Immature natural killer cell (primary cell): Measurements from ENCODE around the gene GALNT18. TPM values are rescaled to one million over a fixed set of nuclear protein-coding genes. Genes with fewer than 3 reads are reported as not detected.

Experiments
- DNase-seq, 3 donors: peaks; one replicate each; pipeline ENCODE4 v3.0.0; 2022; ENCODE audit warnings: mixed read lengths in 1 of 3
- H3K27ac Mint-ChIP-seq, 6 donors: one replicate each; pipeline ENCODE4 v1.8.0; 2020; ENCODE audit warnings: mixed read lengths in 6 of 6, mild to moderate bottlenecking in 5 of 6, inconsistent platforms in 4 of 6, moderate library complexity in 3 of 6
- H3K27me3 Mint-ChIP-seq, 3 donors: one replicate each; pipeline ENCODE4 v1.8.0; 2020 to 2021; ENCODE audit warnings: low read depth in 3 of 3, mild to moderate bottlenecking in 3 of 3, mixed read lengths in 3 of 3, moderate library complexity in 3 of 3, inconsistent platforms in 1 of 3
- H3K36me3 Mint-ChIP-seq, 3 donors: one replicate each; pipeline ENCODE4 v1.8.0; 2020; ENCODE audit warnings: mixed read lengths in 3 of 3, inconsistent platforms in 2 of 3, mild to moderate bottlenecking in 2 of 3
- H3K4me1 Mint-ChIP-seq, 2 donors: one replicate each; pipeline ENCODE4 v1.8.0; 2020; ENCODE audit warnings: inconsistent platforms in 2 of 2, mild to moderate bottlenecking in 2 of 2, mixed read lengths in 2 of 2, moderate library complexity in 1 of 2
- H3K4me3 Mint-ChIP-seq, 5 donors: one replicate each; pipeline ENCODE4 v1.8.0; 2020; ENCODE audit warnings: mild to moderate bottlenecking in 5 of 5, mixed read lengths in 5 of 5, inconsistent platforms in 3 of 5, moderate library complexity in 3 of 5
- H3K9me3 Mint-ChIP-seq, 6 donors: one replicate each; pipeline ENCODE4 v1.8.0; 2020; ENCODE audit warnings: mild to moderate bottlenecking in 6 of 6, mixed read lengths in 6 of 6, inconsistent platforms in 4 of 6, moderate library complexity in 3 of 6
- polyA plus RNA-seq, 3 donors: library from polyadenylated mRNA; unstranded; fragments of 300-500 nt; fragmentation: Illumina TruSeq; gene quantifications; one replicate each; pipeline ENCODE4 v1.2.3, GENCODE V29; 2021

The GALNT18 gene
- polyA plus RNA-seq, 3 donors from 2014 or later: 0.10 to 0.93 TPM; not detected in 1

- Mint-ChIP-seq H3K36me3 (no peaks in the 10 kb centered on the region), H3K27ac (no peak overlapping the region), H3K4me3 (no peak overlapping the region), H3K4me1 (no peaks in the 10 kb centered on the region), H3K9me3 (no peaks in the 10 kb centered on the region), H3K27me3 (peaks cover 0 to 5% (median 2%) of the 10 kb centered on the region in 3 donors)
- no peak for DNase-seq
Measured at GRCh38 chr11:11267312-11267711, 354.5 kb downstream of the GALNT18 start.

GRCh38 chr11:11265994-11266606 lies 355.7 kb downstream of the GALNT18 start:
- Mint-ChIP-seq H3K4me3 (no peak overlapping the region), H3K9me3 (no peaks in the 10 kb centered on the region), H3K36me3 (no peaks in the 10 kb centered on the region), H3K27me3 (peaks cover 0 to 8% (median 2%) of the 10 kb centered on the region in 3 donors), H3K4me1 (no peaks in the 10 kb centered on the region), H3K27ac (no peak overlapping the region)
- DNase-seq: peak in 1 of 3 donors; percentile 13

GRCh38 chr11:11265320-11265719 lies 356.5 kb downstream of the GALNT18 start:
- Mint-ChIP-seq H3K27me3 (peaks cover 0 to 8% (median 2%) of the 10 kb centered on the region in 3 donors), H3K4me3 (no peak overlapping the region), H3K27ac (no peak overlapping the region), H3K4me1 (no peaks in the 10 kb centered on the region), H3K9me3 (no peaks in the 10 kb centered on the region), H3K36me3 (no peaks in the 10 kb centered on the region)
- no peak for DNase-seq

GRCh38 chr11:11263238-11264005 lies 358.4 kb downstream of the GALNT18 start:
- Mint-ChIP-seq H3K27ac (no peak overlapping the region), H3K4me3 (no peak overlapping the region), H3K9me3 (no peaks in the 10 kb centered on the region), H3K4me1 (no peaks in the 10 kb centered on the region), H3K27me3 (peaks cover 0 to 5% (median 4%) of the 10 kb centered on the region in 3 donors), H3K36me3 (no peaks in the 10 kb centered on the region)
- no peak for DNase-seq

- H3K27me3 Mint-ChIP-seq: peaks cover 4 to 5% (median 5%) of the 10 kb centered on the region in 3 donors
- no peak for DNase-seq
- no peaks in the 10 kb centered on the region for H3K4me1 Mint-ChIP-seq
- H3K36me3 Mint-ChIP-seq: no peaks in the 10 kb centered on the region
- H3K9me3 Mint-ChIP-seq: no peaks in the 10 kb centered on the region
- H3K27ac Mint-ChIP-seq: no peak overlapping the region
- no peak overlapping the region for H3K4me3 Mint-ChIP-seq
Measured at GRCh38 chr11:11262171-11262920, 359.5 kb downstream of the GALNT18 start.

GRCh38 chr11:11261629-11262028 lies 360.2 kb downstream of the GALNT18 start:
- H3K4me3 Mint-ChIP-seq: no peak overlapping the region
- H3K9me3 Mint-ChIP-seq: no peaks in the 10 kb centered on the region
- H3K4me1 Mint-ChIP-seq: no peaks in the 10 kb centered on the region
- no peak overlapping the region for H3K27ac Mint-ChIP-seq
- H3K36me3 Mint-ChIP-seq: no peaks in the 10 kb centered on the region
- H3K27me3 Mint-ChIP-seq: peaks cover 4 to 7% (median 5%) of the 10 kb centered on the region in 3 donors
- DNase-seq: no peak

GRCh38 chr11:11260903-11261302 lies 360.9 kb downstream of the GALNT18 start:
- Mint-ChIP-seq H3K9me3 (peaks cover 0 to 2% (median 0%) of the 10 kb centered on the region in 6 donors), H3K4me1 (no peaks in the 10 kb centered on the region), H3K36me3 (no peaks in the 10 kb centered on the region), H3K4me3 (no peak overlapping the region), H3K27me3 (peaks cover 4 to 7% (median 5%) of the 10 kb centered on the region in 3 donors), H3K27ac (no peak overlapping the region)
- no peak for DNase-seq

- Mint-ChIP-seq H3K4me3 (no peak overlapping the region), H3K27me3 (peaks cover 0 to 14% (median 3%) of the 10 kb centered on the region in 3 donors), H3K27ac (no peak overlapping the region), H3K9me3 (peaks cover 0 to 2% (median 0%) of the 10 kb centered on the region in 6 donors), H3K4me1 (no peaks in the 10 kb centered on the region), H3K36me3 (no peaks in the 10 kb centered on the region)
- no peak for DNase-seq
Measured at GRCh38 chr11:11253995-11254394, 367.8 kb downstream of the GALNT18 start.

- H3K27ac Mint-ChIP-seq: no peak overlapping the region
- H3K9me3 Mint-ChIP-seq: peaks cover 0 to 2% (median 0%) of the 10 kb centered on the region in 6 donors
Measured at GRCh38 chr11:11253497-11253896, 368.3 kb downstream of the GALNT18 start.

GRCh38 chr11:11252403-11252802 lies 369.4 kb downstream of the GALNT18 start:
- no peaks in the 10 kb centered on the region for H3K36me3 Mint-ChIP-seq
- H3K4me1 Mint-ChIP-seq: no peaks in the 10 kb centered on the region
- H3K27me3 Mint-ChIP-seq: peaks cover 0 to 12% (median 3%) of the 10 kb centered on the region in 3 donors
- H3K27ac Mint-ChIP-seq: no peak overlapping the region
- no peak overlapping the region for H3K4me3 Mint-ChIP-seq
- DNase-seq: no peak
- peaks cover 0 to 2% (median 0%) of the 10 kb centered on the region in 6 donors for H3K9me3 Mint-ChIP-seq

More at GRCh38 chr11:11253497-11253896, 368.3 kb downstream of the GALNT18 start:
- Mint-ChIP-seq H3K36me3 (no peaks in the 10 kb centered on the region), H3K4me1 (no peaks in the 10 kb centered on the region), H3K27me3 (peaks cover 0 to 15% (median 3%) of the 10 kb centered on the region in 3 donors), H3K4me3 (no peak overlapping the region)
- no peak for DNase-seq

- H3K27me3 Mint-ChIP-seq: peaks cover 0 to 10% (median 3%) of the 10 kb centered on the region in 3 donors
- H3K27ac Mint-ChIP-seq: no peak overlapping the region
- peaks cover 0 to 2% (median 0%) of the 10 kb centered on the region in 6 donors for H3K9me3 Mint-ChIP-seq
- H3K4me1 Mint-ChIP-seq: no peaks in the 10 kb centered on the region
- DNase-seq: no peak
- no peak overlapping the region for H3K4me3 Mint-ChIP-seq
- no peaks in the 10 kb centered on the region for H3K36me3 Mint-ChIP-seq
Measured at GRCh38 chr11:11251394-11251970, 370.3 kb downstream of the GALNT18 start.

- no peak overlapping the region for H3K4me3 Mint-ChIP-seq
- no peak overlapping the region for H3K27ac Mint-ChIP-seq
- no peaks in the 10 kb centered on the region for H3K36me3 Mint-ChIP-seq
- peaks cover under 1 to 10% (median 3%) of the 10 kb centered on the region in 3 donors for H3K27me3 Mint-ChIP-seq
- no peaks in the 10 kb centered on the region for H3K4me1 Mint-ChIP-seq
- peaks cover 0 to 2% (median 0%) of the 10 kb centered on the region in 6 donors for H3K9me3 Mint-ChIP-seq
- DNase-seq: no peak
Measured at GRCh38 chr11:11250470-11250869, 371.3 kb downstream of the GALNT18 start.

- Mint-ChIP-seq H3K36me3 (no peaks in the 10 kb centered on the region), H3K27me3 (peaks cover 3 to 7% (median 5%) of the 10 kb centered on the region in 3 donors), H3K4me3 (no peak overlapping the region), H3K4me1 (peaks cover 0 to 1% of the 10 kb centered on the region in 2 donors), H3K9me3 (peaks cover 0 to 2% (median 0%) of the 10 kb centered on the region in 6 donors), H3K27ac (no peak overlapping the region)
- no peak for DNase-seq
Measured at GRCh38 chr11:11247576-11247975, 374.2 kb downstream of the GALNT18 start.
